ENCODE results near the gene GPR12.

GPR12 gene

GRCh38 chr13:26759907-26760831 lies at the start of gene GPR12:
GPR12 (minus strand) TSS chr13:26760786; CDS start chr13:26759827, 959 bp downstream.
- DNase-seq, result no peak

GRCh38 chr13:26810095-26810494 lies 49.5 kb upstream of the GPR12 start:
- no peak for DNase-seq

DNA sequence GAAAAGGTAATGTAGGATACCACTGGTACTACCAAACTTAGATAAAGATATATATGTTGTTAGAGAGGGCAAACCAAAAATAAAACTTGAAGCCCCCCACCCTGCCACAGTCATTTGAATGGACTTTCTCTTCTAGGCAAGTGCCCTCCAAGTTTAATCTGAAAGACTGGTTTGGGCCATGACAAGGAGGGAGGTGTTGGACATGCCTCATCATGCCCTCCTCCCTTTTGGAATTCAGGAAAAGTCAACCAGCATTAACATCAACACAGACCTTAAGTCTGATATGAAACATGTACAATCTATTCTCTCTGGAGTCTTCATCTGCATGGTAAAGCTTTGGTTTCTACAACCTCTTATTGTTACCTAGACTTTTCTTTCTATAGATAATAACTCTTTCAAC lies 46.3 kb upstream of the GPR12 start:
- DNase-seq, result no peak

DNA sequence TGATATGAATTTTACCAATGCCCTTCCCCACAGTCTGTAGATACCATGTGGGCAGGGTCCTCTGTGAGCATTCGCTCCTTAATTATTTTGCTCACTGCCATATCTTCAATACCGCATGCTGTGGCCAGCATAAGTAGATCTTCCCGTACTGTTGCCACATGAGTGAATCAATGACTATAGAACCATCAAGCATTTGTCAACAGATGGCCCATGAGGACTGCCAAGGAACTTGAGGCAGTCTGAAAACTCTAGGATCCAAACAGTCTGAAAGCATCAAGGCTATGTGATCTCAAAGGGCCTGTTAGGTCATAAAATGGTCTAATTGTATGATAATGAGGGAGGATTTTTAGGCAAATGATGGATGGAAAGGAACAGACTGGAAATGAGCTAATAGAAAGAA lies 27.4 kb upstream of the GPR12 start:
- no peak for DNase-seq

DNA sequence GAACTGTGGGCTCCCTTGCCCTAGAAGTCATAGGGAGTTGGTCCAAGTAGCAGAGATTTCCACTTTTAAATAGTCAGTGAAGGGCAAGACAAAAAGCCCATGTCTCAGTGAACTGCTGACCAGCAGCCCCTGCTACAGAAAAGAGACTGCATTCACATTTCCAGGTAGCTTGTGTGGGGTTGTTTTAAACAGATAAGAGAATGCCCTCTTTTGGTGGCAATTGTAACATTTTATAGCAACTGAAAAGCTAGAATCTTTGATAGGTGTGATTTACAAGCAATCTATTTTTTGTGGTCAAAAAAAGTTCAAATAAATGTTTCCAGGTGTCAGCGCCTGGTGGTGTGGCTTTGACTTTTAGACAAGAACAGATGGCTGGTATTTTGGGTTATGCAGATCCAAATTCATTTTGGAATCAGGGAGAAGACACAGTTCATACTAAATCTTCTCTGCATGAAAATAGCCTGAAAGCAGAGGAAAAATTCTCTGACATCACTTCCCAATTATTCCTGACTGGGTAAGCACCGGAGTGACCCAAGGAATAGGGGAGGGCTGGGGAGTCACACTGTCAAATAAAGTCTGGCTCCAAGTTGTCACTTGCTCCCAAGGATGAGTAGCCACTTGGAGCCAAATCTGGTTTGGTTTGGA lies 26.2 kb upstream of the GPR12 start:
- DNase-seq, result no peak

DNA sequence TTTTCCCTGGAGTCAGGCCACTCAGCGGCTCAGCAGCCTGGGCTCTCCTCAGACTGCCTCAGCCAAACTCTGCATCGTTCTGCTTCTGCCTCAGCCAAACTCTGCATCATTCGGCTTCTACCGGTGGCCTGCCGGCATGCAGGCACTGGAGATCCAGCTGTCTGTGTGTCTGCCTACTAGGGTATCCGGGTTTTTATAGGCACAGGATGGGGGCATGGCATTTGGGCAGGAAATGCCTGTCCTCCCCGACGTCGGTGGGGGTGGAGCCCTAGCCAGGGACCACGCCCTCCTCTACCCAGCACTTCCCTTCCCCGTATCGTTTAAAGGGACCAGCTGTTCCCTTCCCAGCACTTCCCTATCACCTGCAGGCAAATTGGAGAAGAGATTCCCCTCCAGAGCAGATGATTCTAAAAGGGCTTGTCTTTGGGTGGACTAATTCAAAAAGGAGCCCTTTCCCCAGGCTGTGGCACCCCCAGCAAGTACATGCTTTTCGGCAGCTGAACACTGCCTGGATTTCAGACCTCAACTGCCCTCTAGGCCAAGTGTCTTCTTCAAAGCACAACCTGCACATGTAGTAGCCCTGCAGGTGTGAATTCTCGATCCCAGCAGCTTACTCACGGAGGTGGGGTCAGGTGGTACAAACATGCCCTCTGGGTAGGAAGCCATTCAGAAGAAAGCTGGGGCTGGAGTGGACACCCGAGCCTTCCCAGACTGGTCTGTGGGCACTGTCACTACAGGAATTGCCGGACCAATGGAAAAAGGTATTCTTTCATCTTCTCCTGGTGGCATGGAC lies 25.4 kb upstream of the GPR12 start:
- peak; percentile 65 for DNase-seq

GRCh38 chr13:26784704-26785639 lies 24.4 kb upstream of the GPR12 start:
- DNase-seq, result peak; percentile 16

GRCh38 chr13:26780411-26780810 lies 19.8 kb upstream of the GPR12 start:
- DNase-seq, result no peak

- DNase-seq, result no peak
Observed at GRCh38 chr13:26779321-26779720, 18.7 kb upstream of the GPR12 start.

DNA sequence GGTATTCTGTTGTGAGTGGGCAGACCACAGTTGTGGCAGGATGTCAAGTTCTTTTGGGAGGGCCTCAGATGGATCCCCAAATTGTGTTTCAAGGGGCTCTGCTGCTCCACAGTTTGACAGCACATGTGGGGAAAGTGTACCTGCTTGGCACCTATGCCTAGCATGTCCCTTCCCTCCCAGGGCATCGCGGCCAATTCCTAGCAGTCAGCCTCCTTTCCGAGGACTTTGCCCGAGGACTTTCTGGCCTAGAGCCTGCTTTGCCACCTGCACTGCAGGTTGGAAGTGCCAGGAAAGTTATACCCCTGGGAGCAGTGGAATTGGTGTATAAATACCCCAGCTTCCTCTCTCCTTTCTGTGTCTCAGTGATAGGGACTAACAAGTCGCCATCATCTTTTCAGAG lies 11.9 kb upstream of the GPR12 start:
- DNase-seq, result no peak

DNA sequence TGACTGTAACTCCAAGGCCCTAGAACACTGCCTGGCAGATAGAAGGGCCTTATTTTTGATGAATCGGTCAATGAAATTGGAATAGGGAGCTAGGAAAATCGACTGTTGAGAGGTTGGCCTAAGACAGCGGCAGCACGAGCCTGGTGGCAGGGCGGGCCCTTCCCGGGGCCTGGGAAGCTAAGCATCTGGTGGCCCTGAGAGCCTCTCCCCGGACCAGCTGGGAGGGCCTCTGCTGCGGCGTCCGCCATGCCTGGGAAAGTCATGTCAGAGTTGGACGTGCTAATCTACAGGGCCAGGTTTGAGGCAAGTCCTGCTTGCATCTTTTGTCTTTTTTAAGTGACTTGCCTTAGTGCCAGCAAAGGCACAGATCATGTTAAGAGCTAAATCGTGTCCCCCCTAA lies 11.2 kb upstream of the GPR12 start:
- DNase-seq, result no peak

DNA sequence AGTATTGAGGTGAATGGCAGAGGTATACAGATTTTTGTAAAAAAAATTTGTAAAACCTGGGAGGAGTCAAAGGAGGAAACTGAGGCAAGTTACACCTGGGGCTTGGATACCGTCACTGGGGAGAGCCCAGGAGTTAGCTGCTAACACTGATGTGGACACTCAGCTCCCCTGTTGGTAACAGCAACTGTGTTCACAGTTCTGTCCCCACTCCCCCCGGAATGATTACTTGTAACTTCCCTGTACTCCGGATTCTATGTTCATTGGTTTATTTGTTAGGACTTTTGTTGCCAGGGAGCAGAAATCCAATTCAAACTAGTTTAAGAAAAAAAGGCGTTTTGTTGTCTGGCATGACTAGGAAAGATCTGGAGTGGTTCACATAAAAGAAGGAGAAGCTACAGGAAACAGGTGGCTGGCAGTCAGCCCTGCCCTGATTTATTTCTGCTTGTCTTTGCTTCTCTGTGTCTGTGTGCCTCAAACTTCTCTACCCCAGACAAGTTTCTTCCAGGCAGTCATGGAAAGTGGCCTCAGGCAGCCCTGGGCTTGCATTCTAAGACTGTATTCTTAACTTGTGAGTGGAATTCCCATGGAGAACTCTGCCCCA lies 2.3 kb upstream of the GPR12 start:
- no peak for DNase-seq

DNA sequence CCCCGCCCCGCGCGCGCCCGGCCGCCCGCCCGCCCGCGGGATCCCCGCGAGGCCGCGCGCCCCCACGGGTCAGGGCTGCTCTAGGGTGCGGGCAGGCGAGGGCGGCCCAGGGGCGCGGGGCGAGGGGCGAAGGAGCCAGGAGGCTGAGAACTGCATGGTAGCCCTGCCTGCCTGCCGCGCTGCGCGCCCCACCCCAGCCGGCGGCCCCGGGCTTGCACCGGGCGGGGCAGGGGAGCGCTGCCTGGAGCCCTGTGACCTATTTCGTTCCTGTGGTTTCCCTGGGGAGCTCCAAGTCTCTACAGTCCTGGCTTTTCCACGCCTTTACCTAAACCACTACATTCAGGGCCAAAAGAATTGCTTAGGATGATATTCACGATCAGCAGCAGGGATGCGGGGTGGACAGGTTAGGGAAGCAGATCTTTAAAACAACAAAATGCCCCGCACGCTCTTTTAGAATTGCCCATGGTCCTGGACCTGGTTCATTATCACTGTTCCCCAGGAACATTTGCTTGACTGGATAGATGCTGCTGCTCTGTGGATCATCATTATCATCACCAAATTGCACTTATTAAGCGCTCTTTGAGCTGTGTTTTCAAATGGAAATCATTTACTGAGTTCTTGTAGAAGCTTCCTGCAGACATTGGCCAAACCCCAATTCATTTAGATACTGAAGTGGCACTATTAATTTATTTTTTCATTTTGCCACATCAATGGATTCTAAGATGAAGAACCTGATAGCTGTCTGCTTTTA lies 421 bp upstream of the GPR12 start:
- no peak for DNase-seq

GRCh38 chr13:26759249-26759906 lies 1.2 kb downstream of the GPR12 start:
- no peak for DNase-seq

- no peak for DNase-seq
Observed at GRCh38 chr13:26758496-26759157, 2.0 kb downstream of the GPR12 start.

DNA sequence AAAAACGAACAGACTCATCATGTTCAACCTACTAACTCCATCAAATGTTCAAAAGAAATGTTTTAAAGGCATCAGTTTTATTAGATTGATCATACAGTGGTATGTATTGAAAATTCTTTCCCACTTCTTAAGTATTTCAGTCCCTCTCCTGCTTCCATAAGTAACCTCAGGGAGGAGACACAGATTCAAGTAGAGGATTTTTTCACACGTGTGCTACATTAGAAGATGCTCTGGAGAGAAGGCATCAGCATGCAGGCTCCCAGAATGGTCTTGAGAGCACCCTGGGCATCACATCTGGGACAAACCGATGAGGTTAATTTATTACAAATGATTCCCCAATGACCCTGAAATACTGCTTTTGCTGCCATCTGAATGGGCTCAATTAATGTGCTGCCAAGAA lies 3.6 kb downstream of the GPR12 start:
- DNase-seq, result no peak

DNA sequence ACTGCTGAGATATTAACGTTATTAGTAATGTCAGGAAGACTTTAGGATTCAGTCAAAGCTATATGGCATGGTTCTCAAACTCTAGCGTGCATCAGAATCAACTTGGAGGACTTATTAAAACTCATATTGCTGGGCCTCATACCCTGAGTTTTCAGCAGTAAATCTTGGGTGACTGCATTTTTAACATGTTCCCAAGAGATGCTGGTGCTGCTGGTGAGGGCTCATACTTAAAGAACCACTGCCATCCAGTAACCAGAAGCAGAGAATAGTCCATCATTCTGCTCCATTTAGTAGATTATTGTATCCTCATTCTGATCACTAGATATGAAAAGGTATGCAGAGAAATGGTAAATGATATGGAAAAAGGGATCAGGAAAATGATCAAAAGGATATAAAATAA lies 7.9 kb downstream of the GPR12 start:
- no peak for DNase-seq

DNA sequence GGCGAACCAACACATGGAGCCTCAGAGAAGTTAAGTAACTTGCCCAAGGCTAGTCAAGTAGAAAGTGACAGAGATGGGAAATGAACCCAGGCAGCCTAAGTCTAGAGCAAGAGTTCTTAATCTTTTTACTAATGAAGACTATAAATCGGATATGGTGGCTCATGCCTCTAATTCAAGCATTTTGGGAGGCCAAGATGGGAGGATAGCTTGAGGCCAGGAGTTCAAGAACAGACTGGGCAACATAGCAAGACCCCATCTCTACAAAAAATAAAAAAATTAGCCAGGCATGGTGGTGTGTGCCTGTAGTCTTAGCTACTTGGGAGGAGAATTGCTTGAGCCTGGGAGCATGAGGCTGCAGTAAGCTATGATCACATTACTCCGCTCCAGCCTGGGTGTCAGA lies 10.7 kb downstream of the GPR12 start:
- DNase-seq, result no peak

DNA sequence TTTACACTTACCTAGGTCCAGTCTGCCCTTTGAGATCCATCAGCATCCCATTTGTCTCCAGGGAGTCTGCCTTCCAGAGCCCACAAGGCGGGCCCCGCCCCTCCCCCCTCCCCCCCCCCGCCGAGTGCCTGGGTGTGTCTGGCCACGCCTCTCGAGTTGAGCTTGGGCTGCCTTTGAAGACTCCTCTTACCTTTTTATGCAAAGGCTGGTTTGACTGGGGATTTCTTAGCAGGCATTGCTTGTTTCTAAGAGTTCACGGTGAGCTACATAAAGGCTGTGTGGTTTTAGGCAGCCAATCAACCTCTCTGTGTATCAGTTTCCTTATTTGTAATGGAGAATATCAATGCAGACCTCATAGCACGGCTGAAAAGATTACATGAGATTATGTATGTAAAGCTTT lies 11.3 kb downstream of the GPR12 start:
- DNase-seq, result no peak

DNA sequence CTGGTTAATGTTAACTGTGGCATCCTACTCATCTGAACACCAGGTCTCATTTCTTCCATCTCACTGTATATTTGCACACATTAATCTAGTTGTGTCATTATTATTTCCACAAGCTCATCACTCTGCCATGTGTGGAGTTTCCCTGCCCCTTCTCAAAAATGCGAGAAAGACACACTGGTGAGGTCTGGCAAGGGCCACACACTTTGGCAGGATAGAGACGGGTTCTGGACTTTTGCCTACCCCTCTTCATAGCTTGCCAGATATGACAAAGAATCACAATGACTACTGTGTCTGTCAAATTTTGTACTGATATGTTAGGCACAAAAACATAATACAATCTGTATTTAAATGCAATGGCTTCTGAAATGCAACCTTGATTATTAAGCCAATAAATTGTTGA lies 12.9 kb downstream of the GPR12 start:
- no peak for DNase-seq

Data from COR-L47 (cell line).